Mammary epithelial cell (primary cell): ENCODE results near the gene TMPRSS5.

Experiments
- EZH2 ChIP-seq: IDR thresholded peaks from 2 replicates; pipeline ENCODE4 v1.6.1; 2012; ENCODE audit warnings: low read length, inconsistent platforms, borderline replicate concordance
- TF ChIP-seq, protein P1 (sequence below), 2 donors: IDR thresholded peaks in 1 of 2; conservative IDR thresholded peaks in 1 of 2; 2 replicates each; pipeline ENCODE4 v1.5.1; 2011 to 2012; ENCODE audit warnings: inconsistent platforms in 2 of 2, low read length in 2 of 2, mild to moderate bottlenecking in 2 of 2, control low read depth in 1 of 2, low read depth in 1 of 2; ENCODE audit not compliant: insufficient read depth in 1 of 2; ENCODE audit errors: extremely low read depth in 1 of 2

- TF ChIP-seq, protein P1, sequence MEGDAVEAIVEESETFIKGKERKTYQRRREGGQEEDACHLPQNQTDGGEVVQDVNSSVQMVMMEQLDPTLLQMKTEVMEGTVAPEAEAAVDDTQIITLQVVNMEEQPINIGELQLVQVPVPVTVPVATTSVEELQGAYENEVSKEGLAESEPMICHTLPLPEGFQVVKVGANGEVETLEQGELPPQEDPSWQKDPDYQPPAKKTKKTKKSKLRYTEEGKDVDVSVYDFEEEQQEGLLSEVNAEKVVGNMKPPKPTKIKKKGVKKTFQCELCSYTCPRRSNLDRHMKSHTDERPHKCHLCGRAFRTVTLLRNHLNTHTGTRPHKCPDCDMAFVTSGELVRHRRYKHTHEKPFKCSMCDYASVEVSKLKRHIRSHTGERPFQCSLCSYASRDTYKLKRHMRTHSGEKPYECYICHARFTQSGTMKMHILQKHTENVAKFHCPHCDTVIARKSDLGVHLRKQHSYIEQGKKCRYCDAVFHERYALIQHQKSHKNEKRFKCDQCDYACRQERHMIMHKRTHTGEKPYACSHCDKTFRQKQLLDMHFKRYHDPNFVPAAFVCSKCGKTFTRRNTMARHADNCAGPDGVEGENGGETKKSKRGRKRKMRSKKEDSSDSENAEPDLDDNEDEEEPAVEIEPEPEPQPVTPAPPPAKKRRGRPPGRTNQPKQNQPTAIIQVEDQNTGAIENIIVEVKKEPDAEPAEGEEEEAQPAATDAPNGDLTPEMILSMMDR (conservative IDR thresholded peaks at IDR 0.05 in 1 of 2, IDR thresholded peaks at IDR 0.05 in 1 of 2; ENCODE audit: extremely low read depth in 1 of 2, insufficient read depth in 1 of 2, low read depth in 1 of 2, low read length in 2 of 2), result no peak
- no peak for TF ChIP-seq EZH2
Observed at GRCh38 chr11:113643006-113643585, 63.0 kb downstream of the TMPRSS5 start.
